HG03571 (cell line): ENCODE results near the gene ARHGEF1.

Experiments
- ATAC-seq: cut with Tn5 transposase; IDR thresholded peaks from one replicate; pipeline ENCODE4 v1.9.1; 2021; ENCODE audit not compliant: unreplicated experiment

The ARHGEF1 gene

GRCh38 chr19:41880329-41880708 lies 2.7 kb upstream of the ARHGEF1 start:
- ATAC-seq: no peak

- no peak for ATAC-seq
These were observed 458 bp downstream of the ARHGEF1 start for GRCh38 chr19:41883463-41883820.

GRCh38 chr19:41883821-41884733 lies 1.1 kb downstream of the ARHGEF1 start:
- ATAC-seq: peak; percentile 74

GRCh38 chr19:41886761-41887710 lies 4.1 kb downstream of the ARHGEF1 start:
- no peak for ATAC-seq

- no peak for ATAC-seq
These were observed 4.9 kb downstream of the ARHGEF1 start for GRCh38 chr19:41887711-41888382.

- ATAC-seq: no peak
These were observed 5.9 kb downstream of the ARHGEF1 start for GRCh38 chr19:41888926-41889325.

- ATAC-seq: no peak
These were observed 6.9 kb downstream of the ARHGEF1 start for GRCh38 chr19:41889896-41890295.

GRCh38 chr19:41890936-41891335 lies 8.0 kb downstream of the ARHGEF1 start:
- no peak for ATAC-seq

GRCh38 chr19:41892173-41892902 lies 9.4 kb downstream of the ARHGEF1 start:
- ATAC-seq: no peak

- ATAC-seq: no peak
These were observed 10.9 kb downstream of the ARHGEF1 start for GRCh38 chr19:41893899-41894298.

GRCh38 chr19:41894350-41894749 lies 11.4 kb downstream of the ARHGEF1 start:
- no peak for ATAC-seq

GRCh38 chr19:41895745-41896580 lies 13.0 kb downstream of the ARHGEF1 start:
- no peak for ATAC-seq

- ATAC-seq: no peak
These were observed 13.6 kb downstream of the ARHGEF1 start for GRCh38 chr19:41896581-41896942.

- no peak for ATAC-seq
These were observed 14.2 kb downstream of the ARHGEF1 start for GRCh38 chr19:41897181-41897580.

GRCh38 chr19:41897820-41898219 lies 14.8 kb downstream of the ARHGEF1 start:
- ATAC-seq: no peak

GRCh38 chr19:41898235-41898634 lies 15.3 kb downstream of the ARHGEF1 start:
- no peak for ATAC-seq

- no peak for ATAC-seq
These were observed 18.9 kb downstream of the ARHGEF1 start for GRCh38 chr19:41901707-41902360.

- no peak for ATAC-seq
These were observed 19.6 kb downstream of the ARHGEF1 start for GRCh38 chr19:41902594-41902993.
